ENCODE measurements around the gene AATK. TPM values are rescaled to one million over a fixed set of nuclear protein-coding genes. Genes with fewer than 3 reads are reported as not detected.

AATK gene
- total and polyA plus RNA-seq, 2 of the 4 experiments (the other 2 are of a cell fraction), result under 0.01 to 0.21 TPM

DNA sequence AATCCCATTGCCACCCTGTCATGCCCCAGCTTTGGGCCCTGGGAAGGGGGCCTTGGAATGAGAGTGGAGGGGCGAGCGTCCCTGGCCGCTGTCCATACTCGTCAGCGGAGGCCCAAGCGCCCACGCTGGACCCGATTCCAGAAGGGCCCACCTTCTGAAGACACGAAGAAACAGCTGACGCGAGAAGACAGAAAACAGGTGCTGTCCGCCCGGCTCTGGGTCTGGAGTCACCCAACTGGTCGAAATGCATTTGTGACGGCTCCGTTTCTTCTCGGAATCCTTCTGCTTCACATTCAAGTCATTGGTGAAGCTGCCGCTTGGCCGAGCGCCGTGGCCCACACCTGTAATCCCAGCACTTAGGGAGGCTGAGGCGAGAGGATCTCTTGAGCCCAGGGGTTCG is 53.6 kb downstream of the AATK start:
- dilution Hi-C loops (cut with HindIII; ENCODE audit: low sequenced_read_pairs, unreplicated experiment), result no loop called here

More for the DNA sequence above, 53.6 kb downstream of the AATK start:
- ChIA-PET CTCF (no interaction called here), POLR2A (ENCODE audit: unreplicated experiment) (no interaction called here)
- DNase-seq (no peak), ATAC-seq (ENCODE audit: low read depth) (no peak)
- TF ChIP-seq RCOR1 (IDR thresholded peaks at IDR 0.05; ENCODE audit: insufficient replicate concordance, low read length) (no peak), MAZ (IDR thresholded peaks at IDR 0.05; ENCODE audit: borderline replicate concordance, low read depth, low read length) (no peak), CHD1 (IDR thresholded peaks at IDR 0.05; ENCODE audit: low read depth, low read length) (no peak), FOS (IDR thresholded peaks at IDR 0.05; ENCODE audit: low read depth, low read length) (no peak), SMC3 (IDR thresholded peaks at IDR 0.05; ENCODE audit: low read depth, low read length) (no peak)
- TF ChIP-seq, protein P1, sequence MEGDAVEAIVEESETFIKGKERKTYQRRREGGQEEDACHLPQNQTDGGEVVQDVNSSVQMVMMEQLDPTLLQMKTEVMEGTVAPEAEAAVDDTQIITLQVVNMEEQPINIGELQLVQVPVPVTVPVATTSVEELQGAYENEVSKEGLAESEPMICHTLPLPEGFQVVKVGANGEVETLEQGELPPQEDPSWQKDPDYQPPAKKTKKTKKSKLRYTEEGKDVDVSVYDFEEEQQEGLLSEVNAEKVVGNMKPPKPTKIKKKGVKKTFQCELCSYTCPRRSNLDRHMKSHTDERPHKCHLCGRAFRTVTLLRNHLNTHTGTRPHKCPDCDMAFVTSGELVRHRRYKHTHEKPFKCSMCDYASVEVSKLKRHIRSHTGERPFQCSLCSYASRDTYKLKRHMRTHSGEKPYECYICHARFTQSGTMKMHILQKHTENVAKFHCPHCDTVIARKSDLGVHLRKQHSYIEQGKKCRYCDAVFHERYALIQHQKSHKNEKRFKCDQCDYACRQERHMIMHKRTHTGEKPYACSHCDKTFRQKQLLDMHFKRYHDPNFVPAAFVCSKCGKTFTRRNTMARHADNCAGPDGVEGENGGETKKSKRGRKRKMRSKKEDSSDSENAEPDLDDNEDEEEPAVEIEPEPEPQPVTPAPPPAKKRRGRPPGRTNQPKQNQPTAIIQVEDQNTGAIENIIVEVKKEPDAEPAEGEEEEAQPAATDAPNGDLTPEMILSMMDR (conservative IDR thresholded peaks at IDR 0.05; ENCODE audit: low read depth, low read length), result no peak
- TF ChIP-seq, protein P2, sequence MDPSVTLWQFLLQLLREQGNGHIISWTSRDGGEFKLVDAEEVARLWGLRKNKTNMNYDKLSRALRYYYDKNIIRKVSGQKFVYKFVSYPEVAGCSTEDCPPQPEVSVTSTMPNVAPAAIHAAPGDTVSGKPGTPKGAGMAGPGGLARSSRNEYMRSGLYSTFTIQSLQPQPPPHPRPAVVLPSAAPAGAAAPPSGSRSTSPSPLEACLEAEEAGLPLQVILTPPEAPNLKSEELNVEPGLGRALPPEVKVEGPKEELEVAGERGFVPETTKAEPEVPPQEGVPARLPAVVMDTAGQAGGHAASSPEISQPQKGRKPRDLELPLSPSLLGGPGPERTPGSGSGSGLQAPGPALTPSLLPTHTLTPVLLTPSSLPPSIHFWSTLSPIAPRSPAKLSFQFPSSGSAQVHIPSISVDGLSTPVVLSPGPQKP (IDR thresholded peaks at IDR 0.05; ENCODE audit: borderline replicate concordance, low read depth, low read length), result no peak
- Histone ChIP-seq H3K27ac (ENCODE audit: insufficient read depth, low read length) (no peak overlapping the region), H2AFZ (replicated peaks; ENCODE audit: low read length, poor library complexity) (no peak overlapping the region), H3K9ac (ENCODE audit: low read depth, low read length) (no peak overlapping the region), H3K4me1 (ENCODE audit: control insufficient read depth, insufficient read depth, low read length) (no peaks in the 10 kb centered on the region), H4K20me1 (ENCODE audit: insufficient read depth, low read length) (no peaks in the 10 kb centered on the region), H3K23ac (ENCODE audit: low read depth, low read length) (no peak overlapping the region), H3K56ac (ENCODE audit: extremely low read depth, insufficient read depth, low read length) (no peak overlapping the region), H2AK9ac (replicated peaks; ENCODE audit: low read depth, low read length, poor library complexity) (no peak overlapping the region), H3K9me3 (ENCODE audit: control insufficient read depth, insufficient read depth, low read length) (no peaks in the 10 kb centered on the region), H3K4me2 (ENCODE audit: low read depth, low read length) (no peak overlapping the region), H2BK15ac (ENCODE audit: low read depth, low read length) (no peak overlapping the region), H2BK120ac (ENCODE audit: low read depth, low read length) (no peak overlapping the region), H3K9me1 (ENCODE audit: insufficient read depth, low read length) (no peaks in the 10 kb centered on the region), H2BK20ac (ENCODE audit: low read depth, low read length) (no peak overlapping the region), H3K4ac (ENCODE audit: low read depth, low read length) (no peak overlapping the region), H2AK5ac (ENCODE audit: low read depth, low read length) (no peak overlapping the region), H3K4me3 (ENCODE audit: insufficient read depth, low read depth, low read length) (no peak overlapping the region), H4K5ac (ENCODE audit: low read depth, low read length) (no peak overlapping the region), H4K8ac (ENCODE audit: low read depth in 2 of 2, low read length in 2 of 2) (no peak overlapping the region), H2BK5ac (ENCODE audit: low read depth, low read length, poor library complexity, severe bottlenecking) (no peak overlapping the region), H3K14ac (replicated peaks; ENCODE audit: low read depth, low read length) (no peak overlapping the region), H3K27me3 (ENCODE audit: control insufficient read depth, insufficient read depth, low read length) (no peaks in the 10 kb centered on the region), H4K91ac (ENCODE audit: insufficient read depth, low read depth, low read length) (no peak overlapping the region), H3K18ac (ENCODE audit: low read depth, low read length) (no peak overlapping the region), H3K36me3 (ENCODE audit: control insufficient read depth, insufficient read depth, low read length) (peaks cover 3% of the 10 kb centered on the region; the same call in 1 of the 2 replicates), H3K79me1 (ENCODE audit: low read depth in 1 of 2, low read length in 2 of 2) (no peaks in the 10 kb centered on the region)
- WGBS, 2 experiments (ENCODE audit: extremely low coverage in 2 of 2, insufficient read length in 1 of 2), result 87% methylated on average over 16 of the region's 23 CpGs; no CpG with 5 or more reads in 1 of the 2 experiments
- in situ Hi-C loops (cut with MboI; ENCODE audit: low sequenced_read_pairs) (no loop called here), intact Hi-C loops (cut with micrococcal nuclease) (no loop called here)
- no TSS peak for BruUV-seq (replicated peaks)

Measured in IMR-90 (cell line).